ENCODE measurements around the gene MED15.
A peak's percentile ranks its signal among the peaks of the same experiment; 100 is the strongest.

MED15 gene

GRCh38 chr22:20581503-20582170, 74.2 kb downstream of the MED15 start:
- Mint-ChIP-seq H3K9me3 (no peaks in the 10 kb centered on the region), H3K4me3 (no peak overlapping the region), H3K4me1 (peaks cover 31% of the 10 kb centered on the region), H3K36me3 (peaks cover 95% of the 10 kb centered on the region), H3K27ac (peak overlapping the region; percentile 83)
- DNase-seq (ENCODE audit: low spot score in 2 of 2) (no peak), ATAC-seq (no peak)

- Mint-ChIP-seq H3K9me3 (no peaks in the 10 kb centered on the region), H3K27ac (peak overlapping the region; percentile 23), H3K36me3 (peaks cover 95% of the 10 kb centered on the region), H3K4me1 (peaks cover 29% of the 10 kb centered on the region), H3K4me3 (no peak overlapping the region)
- no peak for DNase-seq (ENCODE audit: low spot score in 2 of 2)
- no peak for ATAC-seq
Observed at GRCh38 chr22:20582171-20582511, 74.7 kb downstream of the MED15 start.

- H3K27ac Mint-ChIP-seq: peak overlapping the region; percentile 23
- ATAC-seq (no peak), DNase-seq (ENCODE audit: low spot score in 2 of 2) (no peak)
- no peak overlapping the region for H3K4me3 Mint-ChIP-seq
- H3K9me3 Mint-ChIP-seq: no peaks in the 10 kb centered on the region
- H3K36me3 Mint-ChIP-seq: peaks cover 93% of the 10 kb centered on the region
- peaks cover 24% of the 10 kb centered on the region for H3K4me1 Mint-ChIP-seq
Observed at GRCh38 chr22:20582520-20583361, 75.3 kb downstream of the MED15 start.

- H3K27ac Mint-ChIP-seq: peak overlapping the region; percentile 75
Observed at GRCh38 chr22:20583471-20583922, 76.1 kb downstream of the MED15 start.

GRCh38 chr22:20584029-20584871, 76.8 kb downstream of the MED15 start:
- peak overlapping the region; percentile 75 for H3K27ac Mint-ChIP-seq
- H3K4me1 Mint-ChIP-seq: peaks cover 18% of the 10 kb centered on the region
- H3K9me3 Mint-ChIP-seq: no peaks in the 10 kb centered on the region
- ATAC-seq: no peak
- no peak for DNase-seq (ENCODE audit: low spot score in 2 of 2)
- H3K36me3 Mint-ChIP-seq: peaks cover 81% of the 10 kb centered on the region
- no peak overlapping the region for H3K4me3 Mint-ChIP-seq

More at GRCh38 chr22:20583471-20583922, 76.1 kb downstream of the MED15 start:
- DNase-seq (ENCODE audit: low spot score in 2 of 2) (no peak), ATAC-seq (no peak)
- H3K4me1 Mint-ChIP-seq: peaks cover 24% of the 10 kb centered on the region
- no peaks in the 10 kb centered on the region for H3K9me3 Mint-ChIP-seq
- no peak overlapping the region for H3K4me3 Mint-ChIP-seq
- H3K36me3 Mint-ChIP-seq: peaks cover 85% of the 10 kb centered on the region

- DNase-seq (ENCODE audit: low spot score in 2 of 2) (no peak), ATAC-seq (no peak)
- H3K4me3 Mint-ChIP-seq: no peak overlapping the region
- H3K9me3 Mint-ChIP-seq: no peaks in the 10 kb centered on the region
- no peak overlapping the region for H3K27ac Mint-ChIP-seq
- H3K4me1 Mint-ChIP-seq: peaks cover 10% of the 10 kb centered on the region
- H3K36me3 Mint-ChIP-seq: peaks cover 79% of the 10 kb centered on the region
Observed at GRCh38 chr22:20584872-20585638, 77.6 kb downstream of the MED15 start.

GRCh38 chr22:20585639-20586402, 78.4 kb downstream of the MED15 start:
- DNase-seq (ENCODE audit: low spot score in 2 of 2) (no peak), ATAC-seq (no peak)
- H3K9me3 Mint-ChIP-seq: no peaks in the 10 kb centered on the region
- no peak overlapping the region for H3K4me3 Mint-ChIP-seq
- H3K36me3 Mint-ChIP-seq: peaks cover 76% of the 10 kb centered on the region
- H3K4me1 Mint-ChIP-seq: peaks cover 4% of the 10 kb centered on the region
- no peak overlapping the region for H3K27ac Mint-ChIP-seq

- Mint-ChIP-seq H3K27ac (no peak overlapping the region), H3K36me3 (peaks cover 73% of the 10 kb centered on the region), H3K9me3 (no peaks in the 10 kb centered on the region), H3K4me1 (peaks cover 6% of the 10 kb centered on the region), H3K4me3 (no peak overlapping the region)
- ATAC-seq: no peak
- DNase-seq (ENCODE audit: low spot score in 2 of 2): no peak
Observed at GRCh38 chr22:20586403-20586745, 79.0 kb downstream of the MED15 start.

- no peaks in the 10 kb centered on the region for H3K9me3 Mint-ChIP-seq
- ATAC-seq: no peak
- H3K27ac Mint-ChIP-seq: no peak overlapping the region
- no peak overlapping the region for H3K4me3 Mint-ChIP-seq
- peaks cover 64% of the 10 kb centered on the region for H3K36me3 Mint-ChIP-seq
- no peak for DNase-seq (ENCODE audit: low spot score in 2 of 2)
- H3K4me1 Mint-ChIP-seq: peaks cover 6% of the 10 kb centered on the region
Observed at GRCh38 chr22:20587206-20587958, 80.0 kb downstream of the MED15 start.

GRCh38 chr22:20588092-20588842, 80.9 kb downstream of the MED15 start:
- no peaks in the 10 kb centered on the region for H3K9me3 Mint-ChIP-seq
- peaks cover 56% of the 10 kb centered on the region for H3K36me3 Mint-ChIP-seq
- H3K4me3 Mint-ChIP-seq: no peak overlapping the region
- ATAC-seq: no peak
- peak overlapping the region; percentile 50 for H3K27ac Mint-ChIP-seq
- H3K4me1 Mint-ChIP-seq: peaks cover 6% of the 10 kb centered on the region
- DNase-seq (ENCODE audit: low spot score in 2 of 2): no peak

GRCh38 chr22:20588843-20589581, 81.6 kb downstream of the MED15 start:
- Mint-ChIP-seq H3K27ac (peak overlapping the region; percentile 50), H3K36me3 (peaks cover 52% of the 10 kb centered on the region), H3K4me3 (no peak overlapping the region), H3K9me3 (no peaks in the 10 kb centered on the region), H3K4me1 (peaks cover 12% of the 10 kb centered on the region)
- no peak for DNase-seq (ENCODE audit: low spot score in 2 of 2)
- ATAC-seq: no peak

- Mint-ChIP-seq H3K9me3 (no peaks in the 10 kb centered on the region), H3K4me3 (no peak overlapping the region)
Observed at GRCh38 chr22:20589614-20590476, 82.4 kb downstream of the MED15 start.

More at GRCh38 chr22:20589614-20590476, 82.4 kb downstream of the MED15 start:
- peaks cover 45% of the 10 kb centered on the region for H3K36me3 Mint-ChIP-seq
- peak overlapping the region; percentile 50 for H3K27ac Mint-ChIP-seq
- DNase-seq (ENCODE audit: low spot score in 2 of 2): no peak
- H3K4me1 Mint-ChIP-seq: peaks cover 14% of the 10 kb centered on the region
- ATAC-seq: peak; percentile 3
